ENCODE measurements around the gene CTSZ.

DNA sequence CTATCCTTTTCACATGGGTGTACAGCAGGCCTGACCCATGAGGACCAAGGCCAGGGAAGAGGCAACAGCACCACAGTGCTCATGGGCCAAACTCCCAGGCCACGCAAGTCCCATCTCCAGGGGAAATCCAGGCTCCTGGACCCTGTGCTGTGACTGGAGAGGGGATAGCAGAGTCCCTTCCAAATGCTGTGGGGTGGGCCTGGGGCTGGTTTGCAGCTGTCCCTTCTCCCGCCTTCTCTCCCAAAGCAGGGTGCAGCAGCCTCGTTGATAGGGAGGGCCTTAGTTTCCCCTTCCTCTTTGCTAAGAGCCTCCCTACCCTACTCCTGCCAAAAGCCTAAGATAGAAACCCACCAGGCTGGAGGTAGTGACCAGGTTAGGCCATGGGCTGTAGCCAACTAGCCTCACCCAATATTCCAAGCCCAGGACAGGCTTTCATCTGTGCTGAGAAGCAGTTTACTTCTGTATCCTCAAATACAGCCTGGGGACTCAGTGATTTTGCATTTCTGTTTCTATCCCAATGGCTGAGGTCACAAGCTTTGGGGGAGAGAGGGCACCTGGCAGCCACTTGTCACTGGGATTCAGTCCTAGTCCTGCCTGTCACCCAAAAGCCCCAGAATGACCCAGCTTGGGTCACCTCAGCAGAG, 1.4 kb downstream of the CTSZ start:
- TF ChIP-seq, protein P1, sequence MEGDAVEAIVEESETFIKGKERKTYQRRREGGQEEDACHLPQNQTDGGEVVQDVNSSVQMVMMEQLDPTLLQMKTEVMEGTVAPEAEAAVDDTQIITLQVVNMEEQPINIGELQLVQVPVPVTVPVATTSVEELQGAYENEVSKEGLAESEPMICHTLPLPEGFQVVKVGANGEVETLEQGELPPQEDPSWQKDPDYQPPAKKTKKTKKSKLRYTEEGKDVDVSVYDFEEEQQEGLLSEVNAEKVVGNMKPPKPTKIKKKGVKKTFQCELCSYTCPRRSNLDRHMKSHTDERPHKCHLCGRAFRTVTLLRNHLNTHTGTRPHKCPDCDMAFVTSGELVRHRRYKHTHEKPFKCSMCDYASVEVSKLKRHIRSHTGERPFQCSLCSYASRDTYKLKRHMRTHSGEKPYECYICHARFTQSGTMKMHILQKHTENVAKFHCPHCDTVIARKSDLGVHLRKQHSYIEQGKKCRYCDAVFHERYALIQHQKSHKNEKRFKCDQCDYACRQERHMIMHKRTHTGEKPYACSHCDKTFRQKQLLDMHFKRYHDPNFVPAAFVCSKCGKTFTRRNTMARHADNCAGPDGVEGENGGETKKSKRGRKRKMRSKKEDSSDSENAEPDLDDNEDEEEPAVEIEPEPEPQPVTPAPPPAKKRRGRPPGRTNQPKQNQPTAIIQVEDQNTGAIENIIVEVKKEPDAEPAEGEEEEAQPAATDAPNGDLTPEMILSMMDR (IDR thresholded peaks at IDR 0.05) = no peak
- TF ChIP-seq POLR2A (IDR thresholded peaks at IDR 0.05) = no peak
